HG03520 (cell line): Measurements from ENCODE around the gene MUC20.
"Not testable (repeated sequence)": the region's sequence is repeated elsewhere in the genome, so short reads cannot be mapped to it uniquely, and the experiment has no call there.

ENCODE experiments used
- ATAC-seq: cut with Tn5 transposase; IDR thresholded peaks from one replicate; pipeline ENCODE4 v1.9.1; 2021; ENCODE audit warnings: mild to moderate bottlenecking, moderate library complexity; ENCODE audit not compliant: unreplicated experiment

The MUC20 gene

DNA sequence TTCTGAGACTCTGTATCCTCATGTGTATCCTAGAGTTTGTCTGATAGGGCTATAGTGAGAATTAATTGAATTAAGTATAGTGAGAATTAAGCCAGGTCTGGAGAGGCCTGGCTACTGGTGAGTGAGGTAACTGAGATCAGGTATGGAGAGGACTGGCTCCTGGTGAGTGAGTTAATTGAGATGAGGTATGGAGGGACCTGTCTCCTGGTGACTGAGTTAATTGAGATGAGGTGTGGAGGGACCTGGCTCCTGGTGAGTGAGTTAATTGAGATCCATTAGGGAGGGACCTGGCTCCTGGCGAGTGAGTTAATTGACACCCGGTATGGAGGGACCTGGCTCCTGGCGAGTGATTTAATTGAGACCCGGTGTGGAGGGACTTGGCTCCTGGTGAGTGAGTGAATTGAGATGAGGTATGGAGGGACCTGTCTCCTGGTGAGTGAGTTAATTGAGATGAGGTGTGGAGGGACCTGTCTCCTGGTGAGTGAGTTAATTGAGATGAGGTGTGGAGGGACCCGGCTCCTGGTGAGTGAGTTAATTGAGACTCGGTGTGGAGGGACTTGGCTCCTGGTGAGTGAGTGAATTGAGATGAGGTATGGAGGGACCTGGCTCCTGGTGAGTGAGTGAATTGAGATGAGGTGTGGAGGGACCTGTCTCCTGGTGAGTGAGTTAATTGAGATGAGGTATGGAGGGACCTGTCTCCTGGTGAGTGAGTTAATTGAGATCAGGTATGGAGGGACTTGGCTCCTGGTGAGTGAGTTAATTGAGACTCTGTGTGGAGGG, 10.5 kb upstream of the MUC20 start:
- not testable (repeated sequence) for ATAC-seq

DNA sequence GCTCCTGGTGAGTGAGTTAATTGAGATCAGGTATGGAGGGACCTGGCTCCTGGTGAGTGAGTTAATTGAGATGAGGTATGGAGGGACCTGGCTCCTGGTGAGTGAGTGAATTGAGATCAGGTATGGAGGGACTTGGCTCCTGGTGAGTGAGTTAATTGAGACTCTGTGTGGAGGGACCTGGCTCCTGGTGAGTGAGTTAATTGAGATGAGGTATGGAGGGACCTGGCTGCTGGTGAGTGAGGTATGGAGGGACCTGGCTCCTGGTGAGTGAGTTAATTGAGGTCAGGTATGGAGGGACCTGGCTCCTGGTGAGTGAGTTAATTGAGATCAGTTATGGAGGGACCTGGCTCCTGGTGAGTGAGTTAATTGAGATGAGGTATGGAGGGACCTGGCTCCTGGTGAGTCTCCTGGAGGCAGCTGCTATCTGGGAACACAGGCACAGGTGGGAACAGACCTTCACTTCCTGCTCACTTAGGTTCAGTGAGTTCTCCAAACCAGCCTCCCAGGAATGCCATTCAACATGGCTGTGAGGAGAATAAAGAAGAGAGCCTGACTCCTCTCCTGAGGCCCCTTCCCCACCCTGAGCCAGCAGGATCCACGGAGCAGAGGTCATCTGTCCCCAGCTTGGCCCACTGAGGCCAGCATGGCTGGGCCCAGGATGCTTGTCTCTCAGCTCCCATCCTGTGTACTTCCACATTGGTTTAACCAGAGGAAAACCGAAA, 9.5 kb upstream of the MUC20 start:
- not testable (repeated sequence) for ATAC-seq

DNA sequence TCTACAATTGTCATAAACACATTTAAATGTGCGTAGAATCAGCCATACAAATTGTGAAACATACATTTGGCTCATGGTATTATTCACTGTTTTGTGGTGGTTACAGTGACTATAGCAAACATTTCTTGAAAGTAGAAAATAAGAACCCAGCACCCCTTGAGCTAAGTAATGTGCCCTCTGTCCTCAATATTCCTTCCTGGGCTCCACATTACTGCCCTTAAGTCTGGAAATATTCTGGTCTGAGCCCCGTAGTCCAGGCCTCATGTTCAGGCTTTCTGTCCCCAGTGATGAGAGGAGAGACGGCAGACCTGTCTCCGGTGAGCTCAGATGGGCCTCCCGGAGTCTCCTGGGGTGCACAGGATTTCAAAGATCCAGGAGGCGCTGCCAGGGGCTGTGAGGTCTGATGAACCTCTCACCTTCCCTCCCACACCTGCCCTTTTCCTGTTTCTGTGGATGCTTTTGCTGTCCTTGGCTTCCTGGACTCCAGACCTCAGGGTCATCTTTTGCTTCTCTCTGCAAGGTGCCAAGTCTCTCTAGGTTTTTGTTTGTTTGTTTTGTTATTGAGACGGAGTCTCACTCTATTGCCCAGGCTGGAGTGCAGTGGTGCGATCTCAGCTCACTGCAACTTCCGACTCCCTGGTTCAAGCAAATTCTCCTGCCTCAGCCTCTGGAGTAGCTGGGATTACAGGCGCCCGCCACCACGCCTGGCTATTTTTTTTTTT, 8.8 kb upstream of the MUC20 start:
- ATAC-seq, result no peak

DNA sequence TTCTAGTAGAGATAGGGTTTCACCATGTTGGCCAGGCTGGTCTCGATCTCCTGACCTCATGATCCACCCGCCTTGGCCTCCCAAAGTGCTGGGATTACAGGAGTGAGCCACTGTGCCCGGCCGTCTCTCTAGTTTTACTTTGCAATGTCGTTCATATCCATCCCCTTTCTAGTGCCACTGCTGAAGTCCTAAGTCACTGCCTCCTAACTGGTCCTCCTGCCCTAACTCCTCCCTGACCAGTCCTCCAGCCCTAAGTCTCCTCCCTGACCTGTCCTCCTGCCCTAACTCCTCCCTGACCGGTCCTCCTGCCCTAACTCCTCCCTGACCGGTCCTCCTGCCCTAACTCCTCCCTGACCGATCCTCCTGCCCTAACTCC, 8.3 kb upstream of the MUC20 start:
- not testable (repeated sequence) for ATAC-seq

DNA sequence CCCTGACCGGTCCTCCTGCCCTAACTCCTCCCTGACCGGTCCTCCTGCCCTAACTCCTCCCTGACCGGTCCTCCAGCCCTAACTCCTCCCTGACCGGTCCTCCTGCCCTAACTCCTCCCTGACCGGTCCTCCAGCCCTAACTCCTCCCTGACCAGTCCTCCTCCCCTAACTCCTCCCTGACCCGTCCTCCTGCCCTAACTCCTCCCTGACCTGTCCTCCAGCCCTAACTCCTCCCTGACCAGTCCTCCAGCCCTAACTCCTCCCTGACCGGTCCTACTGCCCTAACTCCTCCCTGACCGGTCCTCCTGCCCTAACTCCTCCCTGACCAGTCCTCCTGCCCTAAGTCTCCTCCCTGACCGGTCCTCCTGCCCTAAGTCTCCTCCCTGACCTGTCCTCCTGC, 7.6 kb upstream of the MUC20 start:
- not testable (repeated sequence) for ATAC-seq

DNA sequence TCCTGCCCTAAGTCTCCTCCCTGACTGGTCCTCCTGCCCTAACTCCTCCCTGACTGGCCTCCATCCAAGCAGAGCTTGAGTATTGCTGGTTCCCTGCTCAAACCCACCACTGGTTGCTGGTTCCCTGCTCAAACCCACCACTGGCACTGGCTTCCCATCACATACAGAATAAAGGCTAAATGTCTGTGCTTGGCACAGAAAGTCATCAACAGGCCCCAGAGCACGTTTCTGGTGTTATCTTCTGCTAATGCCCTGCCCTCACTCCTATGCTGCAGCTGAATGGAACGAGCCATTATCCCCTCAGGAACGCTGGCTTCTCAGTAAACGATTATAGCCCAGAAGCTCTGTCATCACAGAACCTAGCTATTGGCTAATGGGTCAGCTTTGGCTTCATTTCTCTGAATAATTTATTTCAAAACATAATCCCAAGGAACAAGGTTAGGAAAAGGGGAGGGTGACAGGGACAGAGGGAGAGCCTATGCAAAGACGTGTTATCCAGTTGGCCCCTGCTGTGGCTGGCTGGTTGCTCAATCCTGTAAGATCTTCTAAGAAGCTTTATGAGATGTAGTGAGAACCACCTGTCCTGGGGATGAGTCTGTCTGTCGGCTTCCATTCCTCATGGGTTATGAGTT, 6.3 kb upstream of the MUC20 start:
- ATAC-seq, result no peak

DNA sequence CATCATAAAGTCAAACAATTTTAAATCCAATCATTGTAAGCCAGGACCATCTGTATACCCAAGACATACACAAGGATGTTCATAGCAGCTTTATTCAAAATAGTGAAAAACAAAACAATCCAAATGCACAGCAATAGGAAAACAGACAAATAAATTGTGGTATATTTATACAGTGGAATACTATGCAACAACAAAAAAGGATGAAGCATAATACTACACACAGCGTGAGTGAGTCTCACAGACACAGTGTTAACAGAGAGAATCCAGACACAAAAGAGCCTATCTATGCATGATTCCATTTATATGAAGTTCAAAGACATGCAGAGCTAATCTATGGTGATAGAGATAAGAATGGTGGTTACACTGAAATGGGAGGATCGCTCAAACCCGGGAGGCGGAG, 5.6 kb upstream of the MUC20 start:
- no peak for ATAC-seq

DNA sequence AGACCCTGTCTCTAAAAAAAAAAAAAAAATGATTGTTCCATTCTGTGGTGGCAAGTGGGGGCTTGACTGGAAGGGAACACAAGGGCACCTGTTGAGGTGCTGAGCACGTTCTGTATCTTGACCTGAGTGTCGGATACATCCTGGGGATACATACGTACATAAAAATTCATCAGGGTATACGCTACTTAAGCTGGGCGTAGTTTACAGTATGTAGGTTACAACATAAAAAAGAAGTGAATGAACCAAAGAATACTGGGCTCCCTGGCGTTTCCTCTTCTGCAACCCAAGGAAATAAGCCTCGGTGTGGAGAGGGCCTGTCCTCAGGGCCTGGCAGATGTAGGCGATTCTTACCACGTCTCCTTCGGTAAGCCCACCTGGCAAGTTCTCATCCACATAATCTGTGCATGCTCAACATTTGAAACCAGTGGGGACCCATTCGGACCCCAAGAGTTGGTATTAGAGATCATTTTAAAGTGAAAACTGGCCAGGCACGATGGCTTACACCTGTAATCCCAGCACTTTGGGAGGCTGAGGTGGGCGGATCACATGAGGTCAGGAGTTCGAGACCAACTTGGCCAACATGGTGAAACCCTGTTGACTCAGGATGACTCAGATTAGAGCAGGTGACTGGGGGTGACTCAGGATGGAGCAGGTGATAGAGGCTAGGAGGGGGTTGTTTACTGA, 5.1 kb upstream of the MUC20 start:
- ATAC-seq, result no peak

DNA sequence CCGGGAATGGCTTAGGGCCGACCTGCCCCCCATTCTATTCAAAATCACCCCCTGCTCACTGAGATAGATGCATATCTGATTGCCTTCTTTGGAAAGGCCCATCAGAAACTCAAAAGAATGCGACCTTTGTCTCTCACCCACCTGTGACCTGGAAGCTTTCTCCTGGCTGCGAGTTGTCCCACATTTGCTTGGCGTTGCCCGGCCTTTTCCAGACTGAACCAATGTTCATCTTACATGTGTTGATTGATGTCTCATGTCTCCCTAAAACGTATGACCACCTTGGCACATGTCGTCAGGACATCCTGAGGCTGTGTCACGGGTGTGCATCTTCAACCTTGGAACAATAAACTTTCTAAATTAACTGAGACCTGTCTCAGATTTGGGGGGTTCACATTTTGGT, 3.4 kb upstream of the MUC20 start:
- ATAC-seq, result no peak

DNA sequence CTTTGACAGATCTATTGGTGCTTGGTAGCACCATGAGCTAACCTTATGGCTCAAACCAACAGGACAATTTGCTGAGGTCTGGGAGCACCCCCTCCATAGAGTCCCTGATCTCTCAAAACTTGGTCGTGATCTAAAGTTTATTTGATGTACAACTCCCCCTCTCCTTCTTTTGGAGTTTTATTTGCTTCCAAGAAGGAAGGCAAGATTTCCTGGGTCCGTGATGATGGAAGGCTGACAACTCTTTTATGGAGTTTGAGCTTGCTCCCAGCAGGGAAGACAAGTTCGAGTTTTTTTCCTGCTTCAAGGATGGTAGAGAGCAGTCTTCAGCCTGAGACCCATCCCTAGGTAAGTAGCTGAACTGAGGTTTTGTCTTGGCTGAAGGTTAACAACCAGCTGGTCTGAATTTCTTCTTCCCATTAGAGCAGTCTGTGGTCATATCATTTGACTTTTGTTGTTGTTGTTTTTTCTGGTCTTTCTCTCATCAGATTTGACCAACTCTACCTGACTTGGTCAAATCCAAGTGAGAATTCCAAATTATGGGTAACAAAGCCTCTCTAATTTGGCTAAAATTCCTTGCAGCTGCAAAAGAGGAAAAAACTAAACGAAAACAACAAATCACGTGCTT, 2.8 kb upstream of the MUC20 start:
- no peak for ATAC-seq

DNA sequence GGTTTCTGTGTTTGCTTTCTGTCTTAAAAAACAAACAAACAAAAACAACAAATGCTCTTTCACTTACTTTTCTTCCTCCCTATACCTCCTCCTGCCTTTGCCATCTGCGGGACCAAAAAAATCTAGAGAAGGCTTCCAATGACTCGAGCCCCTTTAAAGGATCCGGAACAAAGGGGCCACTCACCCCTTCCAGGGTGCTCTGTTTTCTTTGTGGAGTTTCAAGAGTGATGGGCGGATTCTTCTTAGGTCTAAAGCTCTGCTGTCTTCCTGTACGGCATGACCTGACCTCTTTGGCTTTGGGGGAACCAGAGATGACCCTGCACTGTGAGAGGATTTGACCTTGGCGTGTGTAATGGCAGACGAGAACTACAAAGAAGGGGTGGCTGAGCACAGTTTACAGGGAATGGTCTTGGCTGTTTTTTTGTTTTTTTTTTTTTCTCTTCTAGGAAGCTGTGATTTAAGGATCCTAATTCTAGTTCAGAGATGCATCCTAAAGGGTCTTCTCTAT, 2.2 kb upstream of the MUC20 start:
- ATAC-seq, result no peak

DNA sequence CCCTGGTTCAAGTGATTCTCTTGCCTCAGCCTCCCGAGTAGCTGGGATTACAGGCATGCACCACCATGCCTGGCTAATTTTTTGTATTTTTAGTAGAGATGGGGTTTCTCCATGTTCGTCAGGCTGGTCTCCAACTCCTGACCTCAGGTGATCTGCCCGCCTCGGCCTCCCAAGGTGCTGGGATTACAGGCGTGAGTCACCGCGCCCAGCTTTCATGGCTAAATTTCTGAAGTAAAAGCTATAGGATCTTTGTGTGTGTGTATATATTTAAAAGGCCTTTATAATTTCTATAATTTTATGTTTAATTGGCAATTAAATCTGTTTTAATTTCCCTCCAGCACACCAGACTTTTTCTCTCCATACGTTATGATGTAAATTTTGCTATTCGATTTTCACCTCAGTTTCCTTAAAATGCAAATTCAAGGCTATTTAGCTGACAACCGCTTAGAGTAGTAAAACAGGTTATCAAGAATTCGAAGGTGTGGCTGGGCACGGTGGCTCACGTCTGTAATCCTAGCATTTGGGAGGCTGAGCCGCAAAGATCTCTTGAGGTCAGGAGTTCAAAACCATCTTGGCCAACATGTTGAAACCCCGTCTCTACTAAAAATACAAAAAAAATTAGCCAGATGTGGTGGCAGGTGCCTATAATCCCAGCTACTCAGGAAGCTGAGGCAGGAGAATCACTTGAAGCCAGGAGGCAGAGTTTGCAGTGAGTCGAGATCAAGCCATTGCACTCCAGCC, 1.1 kb upstream of the MUC20 start:
- ATAC-seq, result not testable (repeated sequence)

DNA sequence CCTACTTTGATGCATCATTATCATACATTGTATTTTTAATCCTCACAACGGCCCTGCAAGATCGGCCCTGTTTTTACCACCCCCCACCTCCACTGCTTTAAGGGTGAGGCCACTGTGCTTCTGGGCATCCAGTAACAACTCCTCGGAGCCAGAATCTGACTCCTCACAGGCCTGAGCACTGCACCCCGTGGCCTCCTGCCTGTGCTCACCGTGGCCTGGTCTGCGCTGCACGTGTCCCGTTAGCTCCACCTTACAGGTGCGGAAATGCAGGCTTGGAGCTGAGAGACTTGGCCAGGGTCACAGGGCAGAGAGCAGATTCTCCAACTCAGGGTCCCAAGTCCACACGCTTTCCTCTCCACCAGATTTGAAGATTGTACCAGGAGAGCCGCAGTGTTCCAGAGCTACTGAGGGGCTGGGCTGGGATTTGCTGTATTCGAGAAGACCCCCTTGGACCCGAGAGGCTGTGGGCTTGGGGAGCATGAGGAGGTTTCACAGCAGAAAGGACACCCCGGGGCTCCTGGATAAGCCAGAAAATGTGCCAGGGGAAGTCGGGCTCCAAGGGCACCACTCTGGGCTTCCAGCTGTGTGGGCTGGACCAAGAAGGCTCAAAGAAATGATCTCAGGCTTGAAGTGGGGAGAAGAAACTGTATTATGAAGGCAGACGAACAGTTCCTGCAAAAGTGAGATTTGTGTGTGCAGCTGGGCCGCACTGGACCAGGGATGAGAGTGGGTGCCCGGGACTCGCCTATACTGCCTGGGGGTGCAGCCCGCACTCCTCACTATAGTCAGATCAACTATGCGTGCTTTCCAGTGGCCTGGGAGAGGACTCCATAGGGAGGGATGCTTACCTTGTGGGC, 1.6 kb downstream of the MUC20 start:
- ATAC-seq, result not testable (repeated sequence)

DNA sequence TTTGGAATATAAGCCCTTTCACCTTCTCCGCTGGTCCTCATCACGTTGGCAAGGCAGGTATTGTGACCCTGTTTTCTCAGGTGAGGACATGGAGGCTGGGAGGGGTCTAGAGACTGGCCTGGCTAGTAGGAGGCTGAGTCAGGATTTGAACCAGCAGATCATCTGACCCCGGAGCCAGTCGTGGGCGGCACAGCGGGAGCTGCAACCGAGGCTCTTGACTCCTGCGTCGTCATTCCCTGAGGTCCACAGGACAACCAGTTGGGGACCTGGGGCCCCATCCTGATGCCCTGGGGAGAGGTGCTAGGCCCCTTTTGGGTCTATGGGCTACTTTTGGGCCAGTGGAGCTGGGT, 2.2 kb downstream of the MUC20 start:
- ATAC-seq, result not testable (repeated sequence)

DNA sequence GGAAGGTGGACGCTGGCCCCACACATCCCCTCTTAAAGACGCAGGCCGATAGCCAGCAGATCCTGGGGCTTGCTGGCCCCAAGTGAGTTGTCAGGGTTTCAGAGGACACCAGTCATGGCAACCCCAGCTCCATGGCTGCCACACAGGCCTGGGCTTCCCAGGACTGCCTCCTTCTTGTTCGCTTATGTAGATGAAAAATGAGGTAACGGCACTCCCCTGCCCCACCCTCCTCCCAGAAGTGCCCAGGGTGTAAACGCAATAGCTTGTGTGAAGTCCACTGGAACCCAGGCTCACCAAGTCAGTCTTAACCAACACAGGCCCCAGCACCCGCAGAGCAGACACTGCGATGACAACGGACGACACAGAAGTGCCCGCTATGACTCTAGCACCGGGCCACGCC, 3.6 kb downstream of the MUC20 start:
- ATAC-seq, result not testable (repeated sequence)

DNA sequence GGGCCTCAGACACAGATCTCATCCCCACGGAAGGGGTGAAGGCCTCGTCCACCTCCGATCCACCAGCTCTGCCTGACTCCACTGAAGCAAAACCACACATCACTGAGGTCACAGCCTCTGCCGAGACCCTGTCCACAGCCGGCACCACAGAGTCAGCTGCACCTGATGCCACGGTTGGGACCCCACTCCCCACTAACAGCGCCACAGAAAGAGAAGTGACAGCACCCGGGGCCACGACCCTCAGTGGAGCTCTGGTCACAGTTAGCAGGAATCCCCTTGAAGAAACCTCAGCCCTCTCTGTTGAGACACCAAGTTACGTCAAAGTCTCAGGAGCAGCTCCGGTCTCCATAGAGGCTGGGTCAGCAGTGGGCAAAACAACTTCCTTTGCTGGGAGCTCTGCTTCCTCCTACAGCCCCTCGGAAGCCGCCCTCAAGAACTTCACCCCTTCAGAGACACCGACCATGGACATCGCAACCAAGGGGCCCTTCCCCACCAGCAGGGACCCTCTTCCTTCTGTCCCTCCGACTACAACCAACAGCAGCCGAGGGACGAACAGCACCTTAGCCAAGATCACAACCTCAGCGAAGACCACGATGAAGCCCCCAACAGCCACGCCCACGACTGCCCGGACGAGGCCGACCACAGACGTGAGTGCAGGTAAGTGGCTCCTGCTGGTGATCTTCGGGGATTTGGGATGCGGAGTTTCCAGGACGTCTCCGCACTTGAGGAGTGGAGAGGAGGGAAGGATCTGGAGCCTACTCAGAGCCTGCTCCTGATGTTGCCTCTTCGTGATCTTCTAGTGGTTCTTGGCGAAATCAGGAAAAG, 5.3 kb downstream of the MUC20 start:
- ATAC-seq, result not testable (repeated sequence)

DNA sequence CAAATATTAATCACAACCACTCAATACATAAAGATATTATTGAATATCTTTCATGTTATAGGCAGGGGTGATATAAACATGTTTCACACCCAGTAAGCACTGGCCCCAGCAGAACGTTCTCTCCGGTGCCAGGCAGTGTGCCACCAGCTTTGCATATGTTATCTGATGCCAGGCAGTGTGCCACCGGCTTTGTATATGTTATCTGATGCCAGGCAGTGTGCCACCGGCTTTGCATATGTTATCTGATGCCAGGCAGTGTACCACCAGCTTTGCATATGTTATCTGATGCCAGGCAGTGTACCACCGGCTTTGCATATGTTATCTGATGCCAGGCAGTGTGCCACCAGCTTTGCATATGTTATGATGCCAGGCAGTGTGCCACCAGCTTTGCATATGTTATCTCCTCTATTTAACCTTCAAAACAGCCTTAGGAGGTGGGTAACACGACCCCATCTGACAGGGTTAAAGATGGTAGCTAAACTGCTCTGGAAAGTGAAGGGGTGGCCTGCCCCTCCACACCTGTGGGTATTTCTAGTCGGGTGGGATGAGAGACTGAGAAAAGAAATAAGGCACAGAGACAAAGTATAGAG, 6.9 kb downstream of the MUC20 start:
- no peak for ATAC-seq
